Measurements from ENCODE around the gene LRRN2. TPM values are rescaled to one million over a fixed set of nuclear protein-coding genes. Genes with fewer than 3 reads are reported as not detected.

The LRRN2 gene
- total and polyA plus RNA-seq, 2 donors (not counting 3 experiments of a cell fraction or from before 2014, with no cell fraction given) = not detected

DNA sequence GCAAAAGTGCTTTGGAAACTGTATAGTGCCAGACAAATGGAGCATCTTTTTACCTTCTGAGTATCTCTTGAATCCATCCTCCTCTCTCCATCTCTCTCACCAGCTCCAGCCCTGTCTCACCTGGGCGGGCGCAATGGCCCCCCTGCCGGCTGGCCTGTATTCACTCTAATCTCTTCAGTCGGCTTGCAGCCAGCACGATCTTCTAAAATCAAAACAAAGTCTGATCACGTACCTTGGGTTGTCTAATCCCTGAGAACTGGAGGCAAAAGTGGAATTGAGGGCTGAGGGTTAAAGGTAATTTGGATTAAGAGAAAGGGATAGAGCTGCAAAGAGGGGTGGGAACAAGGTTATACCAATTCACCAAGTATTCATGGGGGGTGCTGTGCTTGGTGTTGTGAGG is 46.0 kb upstream of the LRRN2 start:
- Histone ChIP-seq H3K4me1 (ENCODE audit: control insufficient read depth, extremely low read depth, insufficient read depth, low read length) (no peaks in the 10 kb centered on the region), H3K36me3 (ENCODE audit: control insufficient read depth in 2 of 2, extremely low read depth in 1 of 2, insufficient read depth in 2 of 2, low read length in 2 of 2) (no peaks in the 10 kb centered on the region), H3K27me3 (ENCODE audit: control insufficient read depth in 2 of 2, insufficient read depth in 2 of 2, low read length in 2 of 2) (peaks cover 11 to 14% of the 10 kb centered on the region in 2 experiments), H3K79me2 (ENCODE audit: control insufficient read depth, insufficient read depth, low read length) (no peaks in the 10 kb centered on the region), H3K4me3 (replicated peaks in 1 of 3; ENCODE audit: insufficient read depth in 1 of 3, low read depth in 1 of 3, low read length in 3 of 3) (no peak overlapping the region), H3K9me3 (replicated peaks; ENCODE audit: control insufficient read depth, insufficient read depth, low read length) (no peaks in the 10 kb centered on the region), H2AFZ (ENCODE audit: low read depth, low read length) (no peak overlapping the region), H3K4me2 (ENCODE audit: insufficient read depth, low read length) (no peak overlapping the region), H3K9ac (replicated peaks; ENCODE audit: extremely low read depth, insufficient read depth, low read length) (no peak overlapping the region), H4K20me1 (replicated peaks; ENCODE audit: control insufficient read depth, extremely low read depth, insufficient read depth, low read length) (no peaks in the 10 kb centered on the region), H3K9me1 (replicated peaks; ENCODE audit: control insufficient read depth, extremely low read depth, insufficient read depth, low read length) (no peaks in the 10 kb centered on the region), H3K27ac (ENCODE audit: insufficient read depth, low read depth, low read length) (no peak overlapping the region)
- DNase-seq (ENCODE audit: low read depth, low spot score) (no peak), FAIRE-seq (no peak)
- intact Hi-C loops (cut with micrococcal nuclease) (no loop called here), dilution Hi-C loops (cut with MboI; ENCODE audit: extremely low pct_ligation_motif_present, low sequenced_read_pairs) (no loop called here)
- TF ChIP-seq MYC (IDR thresholded peaks at IDR 0.05; ENCODE audit: low read depth, low read length) = no peak
- no peak for TF ChIP-seq EZH2 (IDR thresholded peaks at IDR 0.05; ENCODE audit: borderline replicate concordance, low read depth, low read length, severe bottlenecking)
- no peak for TF ChIP-seq JUN (IDR thresholded peaks at IDR 0.05; ENCODE audit: borderline replicate concordance, insufficient read depth, insufficient read length, low read depth)
- no peak for TF ChIP-seq MAX (IDR thresholded peaks at IDR 0.05; ENCODE audit: insufficient read depth, insufficient read length)
- TF ChIP-seq POLR2A (IDR thresholded peaks at IDR 0.05; ENCODE audit: low read depth, low read length) = no peak
- TF ChIP-seq POLR2AphosphoS5 (IDR thresholded peaks at IDR 0.05; ENCODE audit: insufficient read depth, low read depth, low read length) = no peak
- TF ChIP-seq FOS (IDR thresholded peaks at IDR 0.05; ENCODE audit: borderline replicate concordance, insufficient read depth, low read length) = no peak
- no peak for TF ChIP-seq GATA2 (IDR thresholded peaks at IDR 0.05; ENCODE audit: insufficient read depth, insufficient read length, low read depth, low read length)
- TF ChIP-seq, protein P1, sequence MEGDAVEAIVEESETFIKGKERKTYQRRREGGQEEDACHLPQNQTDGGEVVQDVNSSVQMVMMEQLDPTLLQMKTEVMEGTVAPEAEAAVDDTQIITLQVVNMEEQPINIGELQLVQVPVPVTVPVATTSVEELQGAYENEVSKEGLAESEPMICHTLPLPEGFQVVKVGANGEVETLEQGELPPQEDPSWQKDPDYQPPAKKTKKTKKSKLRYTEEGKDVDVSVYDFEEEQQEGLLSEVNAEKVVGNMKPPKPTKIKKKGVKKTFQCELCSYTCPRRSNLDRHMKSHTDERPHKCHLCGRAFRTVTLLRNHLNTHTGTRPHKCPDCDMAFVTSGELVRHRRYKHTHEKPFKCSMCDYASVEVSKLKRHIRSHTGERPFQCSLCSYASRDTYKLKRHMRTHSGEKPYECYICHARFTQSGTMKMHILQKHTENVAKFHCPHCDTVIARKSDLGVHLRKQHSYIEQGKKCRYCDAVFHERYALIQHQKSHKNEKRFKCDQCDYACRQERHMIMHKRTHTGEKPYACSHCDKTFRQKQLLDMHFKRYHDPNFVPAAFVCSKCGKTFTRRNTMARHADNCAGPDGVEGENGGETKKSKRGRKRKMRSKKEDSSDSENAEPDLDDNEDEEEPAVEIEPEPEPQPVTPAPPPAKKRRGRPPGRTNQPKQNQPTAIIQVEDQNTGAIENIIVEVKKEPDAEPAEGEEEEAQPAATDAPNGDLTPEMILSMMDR (IDR thresholded peaks at IDR 0.05; ENCODE audit: extremely low read depth in 1 of 2, insufficient read depth in 1 of 2, low read depth in 1 of 2, low read length in 2 of 2) = no peak
- no TSS peak for BruUV-seq (replicated peaks)
- POLR2A ChIA-PET = no interaction called here
- CTCF ChIA-PET = interaction anchor here (0.8 to 1.7 kb wide), 2 partner anchors 15 to 32 kb away, joined by 3 to 5 read pairs; no protein-coding TSS in a partner anchor
